ENCODE results near the gene HSF2BP.
A peak's percentile ranks its signal among the peaks of the same experiment; 100 is the strongest.

HSF2BP gene

GRCh38 chr21:43648171-43648570 lies 11.1 kb downstream of the HSF2BP start:
- no peak for DNase-seq

- peak; percentile 91 for DNase-seq
Measured at GRCh38 chr21:43646550-43647260, 12.6 kb downstream of the HSF2BP start.

GRCh38 chr21:43645976-43646375 lies 13.3 kb downstream of the HSF2BP start:
- peak; percentile 35 for DNase-seq

- DNase-seq = peak; percentile 91
Measured at GRCh38 chr21:43645136-43645891, 14.0 kb downstream of the HSF2BP start.

- DNase-seq = peak; percentile 79
Measured at GRCh38 chr21:43644609-43645008, 14.7 kb downstream of the HSF2BP start.

GRCh38 chr21:43644071-43644470 lies 15.2 kb downstream of the HSF2BP start:
- DNase-seq = no peak

- DNase-seq = no peak
Measured at GRCh38 chr21:43643193-43643592, 16.1 kb downstream of the HSF2BP start.

GRCh38 chr21:43640400-43640799 lies 18.9 kb downstream of the HSF2BP start:
- no peak for DNase-seq

GRCh38 chr21:43639470-43640353 lies 19.6 kb downstream of the HSF2BP start:
- peak; percentile 65 for DNase-seq

- DNase-seq = no peak
Measured at GRCh38 chr21:43637530-43638158, 21.6 kb downstream of the HSF2BP start.

- no peak for DNase-seq
Measured at GRCh38 chr21:43635436-43635835, 23.9 kb downstream of the HSF2BP start.

- no peak for DNase-seq
Measured at GRCh38 chr21:43634618-43635017, 24.7 kb downstream of the HSF2BP start.

GRCh38 chr21:43632373-43632905 lies 26.8 kb downstream of the HSF2BP start:
- no peak for DNase-seq

GRCh38 chr21:43631411-43632107 lies 27.7 kb downstream of the HSF2BP start:
- DNase-seq = no peak

GRCh38 chr21:43627527-43627926 lies 31.8 kb downstream of the HSF2BP start:
- DNase-seq = no peak

- DNase-seq = no peak
Measured at GRCh38 chr21:43626390-43626789, 32.9 kb downstream of the HSF2BP start.

- DNase-seq = no peak
Measured at GRCh38 chr21:43624339-43624738, 34.9 kb downstream of the HSF2BP start.

GRCh38 chr21:43623588-43623987 lies 35.7 kb downstream of the HSF2BP start:
- DNase-seq = no peak

- DNase-seq = no peak
Measured at GRCh38 chr21:43622796-43623195, 36.5 kb downstream of the HSF2BP start.

GRCh38 chr21:43619856-43620255 lies 39.4 kb downstream of the HSF2BP start:
- peak; percentile 19 for DNase-seq

GRCh38 chr21:43619344-43619743 lies 39.9 kb downstream of the HSF2BP start:
- DNase-seq = no peak

- DNase-seq = no peak
Measured at GRCh38 chr21:43618940-43619339, 40.3 kb downstream of the HSF2BP start.
